ENCODE measurements around the gene DCLRE1B.
"Not testable (repeated sequence)": the region's sequence is repeated elsewhere in the genome, so short reads cannot be mapped to it uniquely, and the experiment has no call there.

The DCLRE1B gene

DNA sequence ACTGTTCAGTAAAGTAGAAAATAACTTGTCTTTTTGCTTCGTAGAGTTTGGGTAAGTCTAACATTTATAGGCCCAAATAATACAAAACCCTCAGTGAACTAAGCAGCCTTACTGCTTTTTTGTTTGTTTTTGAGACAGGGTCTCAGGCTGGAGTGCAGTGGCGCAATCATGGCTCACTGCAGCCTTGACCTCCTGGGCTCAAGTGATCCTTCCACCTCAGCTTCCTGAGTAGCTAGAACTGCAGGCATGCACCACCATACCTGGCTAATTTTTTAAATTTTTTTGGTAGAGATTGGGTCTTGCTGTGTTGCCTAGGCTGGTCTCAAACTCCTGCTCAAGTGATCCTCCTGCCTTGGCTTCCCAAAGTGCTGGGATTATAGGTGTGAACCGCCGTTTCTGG lies 43.0 kb downstream of the DCLRE1B start:
- DNase-seq (ENCODE audit: low spot score) = not testable (repeated sequence)

DNA sequence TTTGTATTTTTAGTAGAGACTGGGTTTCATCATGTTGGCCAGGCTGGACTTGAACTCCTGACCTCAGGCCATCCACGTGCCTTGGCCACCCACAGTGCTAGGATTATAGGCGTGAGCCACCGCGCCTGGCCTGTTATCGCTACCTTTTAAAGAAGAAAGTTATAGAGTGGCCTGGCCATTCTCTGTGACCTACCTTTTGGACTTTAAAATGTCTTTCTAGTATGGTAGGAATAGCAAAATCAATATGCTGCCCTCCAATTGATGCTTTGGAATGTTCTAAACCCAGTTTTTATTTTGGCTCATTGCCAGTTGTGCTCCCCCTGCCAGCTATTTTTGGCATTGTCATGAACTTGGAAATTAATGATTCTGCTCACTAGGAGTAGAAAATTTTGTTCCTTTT lies 43.9 kb downstream of the DCLRE1B start:
- no peak for DNase-seq (ENCODE audit: low spot score)

DNA sequence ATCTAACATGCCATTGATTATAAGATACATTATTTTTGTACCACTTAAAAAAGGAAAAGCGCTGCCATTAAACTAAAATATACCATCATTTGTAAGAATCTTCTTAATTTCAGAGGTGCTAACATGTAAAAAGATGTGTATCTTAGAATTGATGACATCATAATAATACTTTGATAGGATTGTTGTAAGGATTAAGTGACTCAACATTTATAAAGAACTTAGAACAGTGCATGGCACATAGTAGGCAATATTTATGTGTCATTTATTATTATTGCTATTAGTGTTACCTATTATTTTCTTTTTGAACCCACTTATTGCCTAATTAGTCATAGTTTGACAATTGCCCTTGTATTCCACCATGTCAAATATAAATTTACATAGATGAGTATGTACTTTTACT lies 45.8 kb downstream of the DCLRE1B start:
- DNase-seq (ENCODE audit: low spot score) = no peak

DNA sequence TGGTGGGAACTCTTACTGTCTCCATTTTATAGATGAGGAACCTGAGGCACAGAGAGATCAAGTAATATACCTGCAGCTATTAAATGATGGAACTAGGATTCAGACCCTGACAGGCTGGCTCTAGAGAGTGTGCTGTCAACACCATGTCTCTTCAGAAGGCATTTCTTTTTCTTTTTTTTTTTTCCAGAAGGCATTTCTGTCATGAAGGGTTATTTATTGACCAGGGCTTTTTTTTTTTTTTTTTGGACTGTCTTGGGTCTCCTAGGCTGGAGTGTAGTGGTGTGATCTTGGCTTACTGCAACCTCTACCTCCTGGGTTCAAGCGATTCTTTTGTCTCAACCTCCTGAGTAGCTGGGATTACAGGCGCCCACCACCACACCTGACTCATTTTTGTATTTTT lies 46.6 kb downstream of the DCLRE1B start:
- no peak for DNase-seq (ENCODE audit: low spot score)

DNA sequence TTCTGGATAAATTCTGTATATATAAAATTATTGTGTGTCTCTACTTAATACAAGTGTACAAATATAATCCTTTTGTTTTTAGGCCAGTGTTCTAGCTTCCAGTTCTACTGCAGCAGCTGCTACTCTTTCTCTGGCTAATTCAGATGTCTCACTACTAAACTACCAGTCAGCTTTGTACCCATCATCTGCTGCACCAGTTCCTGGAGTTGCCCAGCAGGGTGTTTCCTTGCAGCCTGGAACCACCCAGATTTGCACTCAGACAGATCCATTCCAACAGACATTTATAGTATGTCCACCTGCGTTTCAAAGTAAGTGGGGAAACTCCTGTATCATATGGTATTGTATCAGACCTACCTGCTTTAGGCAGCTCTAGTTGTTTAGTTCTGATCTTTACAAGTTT lies 52.9 kb downstream of the DCLRE1B start:
- no peak for DNase-seq (ENCODE audit: low spot score)

DNA sequence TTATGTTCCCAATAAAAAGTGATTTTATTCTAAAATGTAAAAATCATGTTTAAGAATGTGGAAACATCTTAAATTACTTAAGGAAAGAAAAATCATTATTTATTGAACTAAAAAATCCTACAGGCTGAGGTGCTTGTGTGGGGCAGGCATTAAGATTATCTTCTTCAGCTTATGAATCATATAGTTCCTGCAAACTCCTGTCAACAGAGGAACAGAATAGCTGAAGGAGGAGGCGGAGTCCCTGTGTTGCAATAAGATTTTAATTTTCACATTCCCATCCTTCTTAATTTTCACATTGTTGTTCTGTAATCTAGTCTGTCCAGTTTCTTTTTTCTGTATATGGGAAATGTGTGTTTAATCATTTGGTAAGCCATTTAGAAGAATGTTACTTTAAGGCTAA lies 53.6 kb downstream of the DCLRE1B start:
- DNase-seq (ENCODE audit: low spot score) = no peak

DNA sequence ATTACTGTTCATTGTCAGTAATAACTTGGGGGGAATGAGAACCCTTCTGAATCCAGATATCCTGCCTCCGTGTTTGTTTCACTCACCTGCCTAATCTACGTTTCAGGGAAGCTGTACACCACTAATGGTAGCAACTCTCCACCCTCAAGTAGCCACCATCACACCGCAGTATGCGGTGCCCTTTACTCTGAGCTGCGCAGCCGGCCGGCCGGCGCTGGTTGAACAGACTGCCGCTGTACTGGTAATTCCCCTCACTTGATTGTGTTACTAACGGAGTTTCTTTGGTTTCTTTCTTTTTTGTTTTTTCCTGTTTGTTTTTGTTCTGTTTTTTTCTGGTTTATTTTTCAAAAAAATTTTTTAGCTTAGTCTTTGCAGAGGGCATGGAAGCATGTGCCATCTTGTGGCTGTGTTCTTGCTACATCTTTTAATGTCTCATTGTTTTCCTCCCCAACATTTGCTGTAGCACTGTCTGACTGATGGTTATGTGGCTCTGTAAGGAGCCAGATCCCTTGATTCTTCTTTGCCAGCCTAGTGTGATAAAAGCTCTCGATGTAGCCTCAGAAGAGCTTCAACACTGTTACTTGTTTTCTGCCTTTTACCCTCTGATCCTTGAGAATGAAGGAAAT lies 58.3 kb downstream of the DCLRE1B start:
- DNase-seq (ENCODE audit: low spot score) = no peak
